ENCODE results near the gene SMC1B. TPM values are rescaled to one million over a fixed set of nuclear protein-coding genes. Genes with fewer than 3 reads are reported as not detected.

The SMC1B gene
- total RNA-seq, 1 donor from 2014 or later: not detected

GRCh38 chr22:45422237-45422983, 9.0 kb upstream of the SMC1B start:
- intact Hi-C loops (cut with DNase I): no loop called here

DNA sequence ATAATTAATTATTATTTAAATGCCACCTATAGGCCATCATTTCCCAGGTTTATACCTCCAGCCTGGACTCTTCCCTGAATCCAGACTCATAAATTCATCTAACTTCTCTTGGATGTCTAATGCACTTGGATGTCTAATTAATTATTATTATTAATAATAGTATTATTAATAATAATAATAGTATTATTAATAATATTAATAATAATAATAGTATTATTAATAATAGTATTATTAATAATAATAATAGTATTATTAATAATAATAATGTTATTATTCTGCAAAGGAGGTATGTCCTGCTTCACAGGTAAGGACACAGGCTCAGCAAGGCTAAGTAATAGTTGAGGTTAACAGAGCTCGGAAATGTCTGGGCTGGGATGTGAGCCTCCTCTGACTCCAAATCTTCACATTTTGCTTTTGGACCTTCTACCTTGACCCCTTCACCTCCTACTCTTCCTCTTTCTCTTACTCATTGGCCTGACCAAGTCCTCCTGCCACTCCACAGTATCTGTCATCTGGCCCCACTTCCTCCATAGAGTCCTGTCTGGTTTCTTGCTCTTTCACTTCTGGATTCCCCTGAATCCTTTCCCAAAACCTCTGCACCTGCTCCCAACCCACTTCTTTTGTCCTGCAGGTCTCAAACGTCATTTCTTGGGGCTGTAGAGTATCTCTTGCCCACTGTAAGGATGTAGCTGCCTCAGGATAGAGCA, 8.1 kb upstream of the SMC1B start:
- TF ChIP-seq, protein P1, sequence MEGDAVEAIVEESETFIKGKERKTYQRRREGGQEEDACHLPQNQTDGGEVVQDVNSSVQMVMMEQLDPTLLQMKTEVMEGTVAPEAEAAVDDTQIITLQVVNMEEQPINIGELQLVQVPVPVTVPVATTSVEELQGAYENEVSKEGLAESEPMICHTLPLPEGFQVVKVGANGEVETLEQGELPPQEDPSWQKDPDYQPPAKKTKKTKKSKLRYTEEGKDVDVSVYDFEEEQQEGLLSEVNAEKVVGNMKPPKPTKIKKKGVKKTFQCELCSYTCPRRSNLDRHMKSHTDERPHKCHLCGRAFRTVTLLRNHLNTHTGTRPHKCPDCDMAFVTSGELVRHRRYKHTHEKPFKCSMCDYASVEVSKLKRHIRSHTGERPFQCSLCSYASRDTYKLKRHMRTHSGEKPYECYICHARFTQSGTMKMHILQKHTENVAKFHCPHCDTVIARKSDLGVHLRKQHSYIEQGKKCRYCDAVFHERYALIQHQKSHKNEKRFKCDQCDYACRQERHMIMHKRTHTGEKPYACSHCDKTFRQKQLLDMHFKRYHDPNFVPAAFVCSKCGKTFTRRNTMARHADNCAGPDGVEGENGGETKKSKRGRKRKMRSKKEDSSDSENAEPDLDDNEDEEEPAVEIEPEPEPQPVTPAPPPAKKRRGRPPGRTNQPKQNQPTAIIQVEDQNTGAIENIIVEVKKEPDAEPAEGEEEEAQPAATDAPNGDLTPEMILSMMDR (IDR thresholded peaks at IDR 0.05): no peak
- no peaks in the 10 kb centered on the region for H3K36me3 ChIP-seq
- no peaks in the 10 kb centered on the region for H3K9me3 ChIP-seq
- no peak overlapping the region for H3K27ac ChIP-seq
- no peaks in the 10 kb centered on the region for H3K27me3 ChIP-seq
- no peaks in the 10 kb centered on the region for H3K4me1 ChIP-seq
- intact Hi-C loops (cut with DNase I): no loop called here
- H3K4me3 ChIP-seq: no peak overlapping the region
- DNase-seq (ENCODE audit: low spot score in 2 of 2): no peak

More at GRCh38 chr22:45422237-45422983, 9.0 kb upstream of the SMC1B start:
- H3K27ac ChIP-seq: no peak overlapping the region
- no peaks in the 10 kb centered on the region for H3K9me3 ChIP-seq
- no peak for DNase-seq (ENCODE audit: low spot score in 2 of 2)
- no peaks in the 10 kb centered on the region for H3K27me3 ChIP-seq
- H3K4me3 ChIP-seq: no peak overlapping the region
- TF ChIP-seq, protein P1 (IDR thresholded peaks at IDR 0.05): no peak
- H3K36me3 ChIP-seq: no peaks in the 10 kb centered on the region
- no peaks in the 10 kb centered on the region for H3K4me1 ChIP-seq

- TF ChIP-seq, protein P1 (IDR thresholded peaks at IDR 0.05): no peak
- Histone ChIP-seq H3K4me3 (no peak overlapping the region), H3K9me3 (no peaks in the 10 kb centered on the region), H3K27ac (no peak overlapping the region), H3K4me1 (no peaks in the 10 kb centered on the region), H3K27me3 (no peaks in the 10 kb centered on the region), H3K36me3 (no peaks in the 10 kb centered on the region)
- intact Hi-C loops (cut with DNase I): no loop called here
- no peak for DNase-seq (ENCODE audit: low spot score in 2 of 2)
Measured at GRCh38 chr22:45420539-45420938, 7.1 kb upstream of the SMC1B start.

- Histone ChIP-seq H3K27me3 (no peaks in the 10 kb centered on the region), H3K36me3 (no peaks in the 10 kb centered on the region), H3K4me1 (no peaks in the 10 kb centered on the region), H3K4me3 (no peak overlapping the region), H3K27ac (no peak overlapping the region), H3K9me3 (no peaks in the 10 kb centered on the region)
- no peak for DNase-seq (ENCODE audit: low spot score in 2 of 2)
- TF ChIP-seq, protein P1 (IDR thresholded peaks at IDR 0.05): no peak
- intact Hi-C loops (cut with DNase I): no loop called here
Measured at GRCh38 chr22:45420011-45420410, 6.6 kb upstream of the SMC1B start.

GRCh38 chr22:45418770-45419138, 5.4 kb upstream of the SMC1B start:
- Histone ChIP-seq H3K4me1 (no peaks in the 10 kb centered on the region), H3K9me3 (no peaks in the 10 kb centered on the region), H3K27me3 (no peaks in the 10 kb centered on the region), H3K4me3 (no peak overlapping the region), H3K36me3 (no peaks in the 10 kb centered on the region), H3K27ac (no peak overlapping the region)
- DNase-seq (ENCODE audit: low spot score in 2 of 2): no peak
- intact Hi-C loops (cut with DNase I): no loop called here
- TF ChIP-seq, protein P1 (IDR thresholded peaks at IDR 0.05): no peak

All from ascending aorta (tissue), 2 donors.